C1 segment of cervical spinal cord (tissue), 14 donors: ENCODE data around the gene PRPSAP1.
"Not testable (repeated sequence)": the region's sequence is repeated elsewhere in the genome, so short reads cannot be mapped to it uniquely, and the experiment has no call there.

ENCODE experiments used
- DNase-seq, 14 donors: peaks; one replicate each; lab custom pipeline; 2025; lab: John Stamatoyannopoulos, UW

The PRPSAP1 gene

GRCh38 chr17:76360461-76360860 is 6.7 kb upstream of the PRPSAP1 start:
- no peak for DNase-seq

- DNase-seq, result not testable (repeated sequence)
Measured at GRCh38 chr17:76359776-76360175, 6.1 kb upstream of the PRPSAP1 start.

DNA sequence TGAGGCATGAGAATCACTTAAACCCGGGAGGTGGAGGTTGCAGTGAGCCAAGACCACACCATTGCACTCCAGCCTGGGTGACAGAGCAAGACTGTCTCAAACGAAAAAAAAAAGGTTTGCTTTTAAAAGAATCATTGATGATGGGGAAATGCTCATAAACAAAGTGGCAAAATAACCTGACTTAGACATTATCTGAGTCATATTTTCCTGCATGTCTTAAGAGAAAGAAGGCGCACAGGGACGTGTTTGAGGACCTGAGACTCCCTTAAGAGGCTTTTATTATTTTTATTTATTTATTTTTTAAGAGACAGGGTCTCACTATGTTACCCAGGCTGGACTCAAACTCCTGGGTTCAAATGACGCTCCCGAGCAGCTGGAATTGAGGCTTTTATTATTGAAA is 5.7 kb upstream of the PRPSAP1 start:
- DNase-seq, result no peak

- no peak for DNase-seq
Measured at GRCh38 chr17:76357597-76358158, 4.0 kb upstream of the PRPSAP1 start.

DNA sequence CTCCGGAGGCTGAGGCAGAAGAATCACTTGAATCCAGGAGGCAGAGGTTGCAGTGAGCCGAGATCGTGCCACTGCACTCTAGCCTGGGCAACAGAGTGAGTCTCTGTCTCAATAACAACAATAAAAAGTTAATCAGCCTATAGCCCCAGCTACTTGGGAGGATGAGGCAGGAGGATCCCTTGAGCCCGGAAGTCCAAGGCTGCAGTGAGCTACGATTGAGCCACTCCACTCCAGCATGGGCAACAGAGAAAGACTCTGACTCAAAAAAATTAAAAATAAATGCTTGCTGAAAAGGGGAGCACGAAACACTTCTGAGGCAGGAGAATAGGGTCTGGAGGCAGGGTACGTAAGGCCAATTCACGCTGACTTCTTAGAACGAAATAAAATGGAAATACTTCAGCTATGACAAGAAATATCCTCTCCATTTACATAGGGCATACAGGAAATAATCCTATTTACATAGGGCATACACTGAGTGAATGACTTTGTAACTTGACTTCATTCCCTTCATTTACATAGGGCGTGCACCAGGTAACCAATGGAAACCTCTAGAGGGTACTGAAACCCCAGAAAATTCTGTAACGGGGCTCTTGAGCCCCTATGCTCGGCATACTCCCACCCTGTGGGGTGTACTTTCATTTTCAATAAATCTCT is 3.2 kb upstream of the PRPSAP1 start:
- no peak for DNase-seq

GRCh38 chr17:76354747-76355310 is 1.1 kb upstream of the PRPSAP1 start:
- DNase-seq, result no peak

DNA sequence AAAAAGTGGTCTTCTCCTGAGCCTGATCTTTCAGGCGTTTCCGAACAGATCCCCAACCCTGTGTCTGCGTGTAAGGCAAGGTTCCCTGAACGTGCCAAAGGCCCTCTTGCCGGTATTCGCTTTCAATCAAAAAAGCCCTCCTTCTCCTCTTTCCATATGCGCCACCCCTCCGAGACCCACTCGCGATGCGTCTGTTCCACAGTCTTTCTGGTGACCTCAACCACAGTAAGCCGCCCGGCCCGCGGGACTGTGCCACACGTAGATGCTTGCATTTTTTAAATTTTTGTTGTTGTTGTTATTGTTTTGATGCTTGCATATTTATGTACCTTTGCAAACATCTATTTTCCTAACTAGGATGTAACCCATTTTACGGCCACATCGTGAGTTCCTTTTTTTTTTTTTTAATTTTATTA is 607 bp upstream of the PRPSAP1 start:
- no peak for DNase-seq

DNA sequence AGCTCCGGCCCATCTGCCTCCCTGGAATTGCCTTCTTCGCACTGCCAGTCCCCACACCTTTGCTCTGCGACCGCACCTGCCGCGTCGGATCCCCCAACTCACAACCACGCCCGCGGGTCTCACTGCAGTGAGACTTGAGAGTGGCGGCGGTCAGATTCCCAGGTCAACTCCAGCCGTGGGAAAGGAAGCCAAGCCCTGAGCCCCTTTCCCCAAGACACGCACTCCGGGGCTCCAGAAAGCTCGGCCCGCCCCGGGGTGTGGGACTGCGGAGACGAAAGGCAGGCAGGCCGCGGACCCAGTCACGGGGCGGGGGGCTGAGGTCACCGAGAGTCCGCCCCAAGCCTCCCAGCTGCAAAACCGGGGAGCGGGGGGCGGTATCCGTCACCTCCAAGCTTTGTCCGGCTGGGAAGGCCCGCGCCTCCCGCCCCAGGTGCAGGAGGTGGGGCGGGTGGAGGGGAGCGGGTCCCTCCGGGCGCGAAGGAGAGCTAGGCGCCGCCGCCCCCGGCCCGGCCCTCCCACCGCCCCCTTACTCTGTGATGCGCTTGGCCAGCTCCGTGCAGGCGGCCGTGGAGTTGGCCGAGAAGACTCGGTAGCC is 615 bp downstream of the PRPSAP1 start:
- DNase-seq, result peak in 7 of 14 donors; percentile 35 to 54 (median 49)

GRCh38 chr17:76351526-76352071 is 2.1 kb downstream of the PRPSAP1 start:
- no peak for DNase-seq

GRCh38 chr17:76350463-76350862 is 3.3 kb downstream of the PRPSAP1 start:
- no peak for DNase-seq

DNA sequence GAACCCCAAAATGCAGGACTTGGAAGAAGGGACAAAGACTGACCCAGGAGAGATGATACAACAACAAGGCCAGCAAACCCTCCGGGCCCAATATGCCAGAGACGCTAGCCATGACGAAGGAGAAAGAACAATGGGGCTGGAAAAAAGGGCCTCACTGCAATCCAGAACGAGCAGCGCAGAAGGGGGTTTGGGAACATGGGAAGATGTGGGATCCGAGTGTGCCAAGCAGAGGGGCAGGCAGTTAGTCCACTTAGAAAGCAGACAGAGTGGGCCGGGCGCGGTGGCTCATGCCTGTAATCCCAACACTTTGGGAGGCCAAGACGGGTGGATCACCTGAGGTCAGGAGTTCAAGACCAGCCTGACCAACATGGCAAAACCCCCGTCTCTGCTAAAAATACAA is 6.8 kb downstream of the PRPSAP1 start:
- DNase-seq, result not testable (repeated sequence)

DNA sequence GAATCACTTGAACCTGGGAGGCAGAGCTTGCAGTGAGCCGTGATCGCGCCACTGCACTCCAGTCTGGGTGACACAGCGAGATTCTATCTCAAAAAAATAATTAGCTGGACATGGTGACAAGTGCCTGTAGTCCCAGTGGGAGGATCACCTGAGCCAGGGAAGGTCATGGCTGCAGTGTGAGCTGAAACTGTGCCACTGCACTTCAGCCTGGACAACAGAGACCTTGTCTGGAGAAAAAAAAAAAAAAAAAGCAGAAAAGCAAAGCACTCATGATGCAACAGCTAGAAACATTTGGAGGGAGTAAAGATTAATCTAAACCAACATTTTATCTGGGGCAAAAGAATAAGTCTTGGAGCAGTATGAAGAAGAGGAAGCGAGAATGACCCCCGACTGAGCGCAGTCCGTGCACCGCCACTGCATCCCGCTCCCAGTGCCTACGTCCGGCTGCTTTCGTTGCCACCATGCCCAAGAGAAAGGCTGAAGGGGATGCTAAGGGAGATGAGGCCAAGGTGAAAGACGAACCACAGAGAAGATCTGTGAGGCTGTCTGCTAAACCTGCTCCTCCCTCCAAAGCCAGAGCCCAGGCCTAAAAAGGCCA is 8.2 kb downstream of the PRPSAP1 start:
- no peak for DNase-seq

- DNase-seq, result no peak
Measured at GRCh38 chr17:76343106-76343505, 10.6 kb downstream of the PRPSAP1 start.

GRCh38 chr17:76341301-76341700 is 12.4 kb downstream of the PRPSAP1 start:
- no peak for DNase-seq

DNA sequence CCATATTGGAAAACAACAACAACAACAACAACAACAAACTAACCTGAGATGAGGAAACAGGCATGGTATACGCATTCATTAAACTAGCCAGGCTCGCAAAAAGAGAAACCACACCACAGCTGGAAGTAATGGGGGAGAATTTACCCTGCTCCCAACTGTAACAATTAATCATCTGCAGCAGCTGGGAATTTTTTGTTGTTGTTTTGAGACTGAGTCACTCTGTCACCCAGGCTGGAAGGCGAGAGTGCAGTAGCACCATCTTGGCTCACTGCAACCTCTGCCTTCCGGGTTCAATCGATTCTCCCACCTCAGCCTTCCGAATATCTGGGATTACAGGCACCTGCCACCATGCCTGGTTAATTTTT is 16.3 kb downstream of the PRPSAP1 start:
- no peak for DNase-seq

DNA sequence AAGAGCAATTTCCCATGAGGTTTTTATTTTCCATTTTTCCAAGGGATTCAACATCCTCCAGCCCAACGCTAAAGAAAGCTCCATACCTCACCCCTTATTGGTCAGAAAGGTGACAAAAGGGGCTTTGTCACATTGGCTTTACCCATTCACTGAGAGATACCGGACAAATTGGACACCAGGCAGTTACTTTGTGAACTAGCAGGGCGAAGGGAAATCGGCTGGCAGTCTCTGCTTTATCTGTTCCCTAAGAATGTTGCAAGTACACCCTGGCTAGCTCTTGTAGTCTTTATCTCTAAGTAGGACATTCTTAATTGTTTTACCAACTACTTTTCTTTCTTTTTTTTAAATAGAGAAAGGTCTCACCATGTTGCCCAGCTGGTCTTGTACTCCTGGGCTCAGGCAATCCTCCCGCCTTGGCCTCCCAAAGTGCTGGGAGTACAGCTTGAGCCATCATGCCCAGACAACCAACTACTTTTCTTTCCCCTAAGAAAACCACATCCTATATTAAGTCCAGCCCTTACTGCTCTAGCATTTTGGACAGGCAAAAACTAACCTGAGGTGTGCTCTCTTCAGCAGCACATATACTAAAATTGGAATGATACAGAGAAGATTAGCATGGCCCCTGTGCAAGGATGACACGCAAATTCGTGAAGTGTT is 16.8 kb downstream of the PRPSAP1 start:
- no peak for DNase-seq

DNA sequence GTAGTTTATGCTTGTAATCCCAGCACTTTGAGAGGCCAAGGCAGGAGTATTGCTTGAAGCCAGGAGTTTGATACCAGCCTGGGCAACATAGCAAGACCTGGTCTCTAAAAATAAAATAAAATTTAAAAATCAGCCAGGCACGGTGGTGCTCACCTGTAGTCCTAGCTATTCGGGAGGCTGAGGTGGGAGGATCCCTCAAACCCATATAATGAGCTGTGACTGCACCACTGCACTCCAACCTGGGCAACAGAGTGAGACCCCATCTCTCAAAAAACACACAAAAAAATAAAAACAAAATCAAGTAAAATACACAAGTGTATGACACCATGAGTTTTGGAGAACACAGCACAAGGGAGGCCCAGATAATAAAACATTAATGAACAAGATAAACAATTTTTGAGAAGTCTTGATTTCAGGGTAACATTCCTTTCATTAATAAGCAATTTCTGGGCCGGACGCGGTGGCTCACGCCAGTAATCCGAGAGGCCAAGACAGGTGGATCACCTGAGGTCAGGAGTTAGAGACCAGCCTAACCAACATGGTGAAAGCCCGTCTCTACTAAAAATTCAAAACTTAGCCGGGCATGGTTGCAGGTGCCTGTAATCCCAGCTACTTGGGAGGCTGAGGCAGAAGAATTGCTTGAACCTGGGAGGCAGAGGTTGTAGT is 17.9 kb downstream of the PRPSAP1 start:
- no peak for DNase-seq

DNA sequence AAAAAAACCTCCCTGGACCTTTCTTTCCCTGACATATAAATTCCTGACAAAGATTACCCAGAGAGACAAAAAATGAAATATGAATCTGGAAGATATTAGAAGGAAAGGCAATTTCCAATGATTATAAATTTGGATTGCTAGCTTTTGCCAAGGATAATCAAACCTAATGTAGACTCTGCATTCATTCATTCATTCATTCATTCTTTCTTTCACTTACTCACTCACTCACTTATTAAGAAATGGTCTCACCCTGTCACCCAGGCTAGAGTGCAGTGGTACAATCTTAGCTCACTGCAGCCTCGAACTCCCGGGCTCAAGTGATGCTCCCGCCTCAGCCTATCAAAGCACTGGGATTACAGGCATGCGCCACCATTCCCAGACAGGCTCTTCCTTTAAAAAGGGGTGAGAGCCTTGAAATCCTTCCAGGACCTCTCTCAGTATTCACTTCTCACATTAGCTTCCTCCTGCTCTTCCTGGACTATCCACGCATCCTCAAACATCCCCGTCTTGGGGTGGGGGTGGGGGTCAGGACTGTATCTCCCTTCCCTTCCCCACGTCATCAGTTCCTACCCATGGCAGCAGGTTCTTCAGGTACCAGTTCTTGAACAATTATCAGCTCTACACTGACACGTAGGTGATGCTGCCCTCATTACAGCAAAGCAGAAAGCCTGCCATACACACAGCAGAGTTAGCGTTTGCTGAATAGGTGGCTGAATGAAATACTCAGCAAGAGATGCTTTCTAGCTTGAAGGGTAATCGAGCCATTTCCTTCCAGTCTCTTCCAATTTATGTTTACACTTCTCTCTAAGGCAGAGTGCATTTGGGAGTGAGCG is 19.8 kb downstream of the PRPSAP1 start:
- DNase-seq, result no peak

DNA sequence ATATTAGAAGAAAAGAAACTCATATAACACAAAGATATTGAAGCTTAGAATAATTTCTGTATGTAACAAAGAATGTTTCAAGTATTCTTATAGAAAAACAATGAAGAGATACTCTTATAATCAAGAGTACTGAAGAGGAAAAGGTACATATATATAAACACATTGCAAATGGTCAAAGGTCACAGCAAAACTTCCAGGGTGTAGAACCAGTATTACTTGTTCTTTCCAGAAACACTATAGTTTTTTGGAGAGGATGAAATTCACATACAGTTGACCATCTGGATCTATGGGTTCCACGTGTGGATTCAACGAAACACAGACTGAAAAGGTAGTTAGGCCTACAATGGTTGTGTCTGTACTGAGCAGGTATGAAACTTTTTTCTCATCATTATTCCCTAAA is 22.6 kb downstream of the PRPSAP1 start:
- no peak for DNase-seq

- no peak for DNase-seq
Measured at GRCh38 chr17:76329664-76330063, 24.1 kb downstream of the PRPSAP1 start.
